ENCODE data around the gene CPEB3. TPM values are rescaled to one million over a fixed set of nuclear protein-coding genes. Genes with fewer than 3 reads are reported as not detected.

The CPEB3 gene
- polyA plus RNA-seq, 6 donors from 2014 or later, result 1.0 to 2.8 (median 2.4) TPM

- H3K9me3 Mint-ChIP-seq, result peaks cover 0 to 9% (median 4%) of the 10 kb centered on the region in 7 donors
- no peaks in the 10 kb centered on the region for H3K27me3 Mint-ChIP-seq
- DNase-seq (no peak), ATAC-seq (ENCODE audit: low read depth in 2 of 2) (no peak)
- peaks cover 17 to 37% of the 10 kb centered on the region in 2 donors for H3K36me3 Mint-ChIP-seq
- H3K27ac Mint-ChIP-seq, result peak overlapping the region in 1 of 6 donors; percentile 51
- H3K4me3 Mint-ChIP-seq, result no peak overlapping the region
- H3K4me1 Mint-ChIP-seq, result peaks cover 0 to 10% (median 0%) of the 10 kb centered on the region in 3 donors
Observed at GRCh38 chr10:92001995-92002394, 288.9 kb downstream of the CPEB3 start.

DNA sequence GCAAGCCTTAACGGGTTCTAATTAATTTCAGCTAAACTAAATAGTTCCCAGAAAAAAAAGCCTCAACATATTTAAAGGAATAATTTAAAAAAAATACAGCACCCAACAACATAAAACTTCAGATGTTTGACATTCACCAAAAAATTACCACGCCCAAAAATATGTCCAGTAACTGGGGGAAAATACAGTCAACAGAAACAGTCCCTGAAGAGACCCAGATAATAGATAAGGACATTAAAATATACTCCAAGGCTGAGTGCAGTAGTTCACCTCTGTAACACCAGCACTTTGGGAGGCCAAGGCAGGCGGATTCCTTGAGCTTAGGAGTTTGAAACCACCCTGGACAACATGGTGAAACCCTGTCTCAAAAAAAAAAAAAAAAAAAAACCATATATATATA, 289.3 kb downstream of the CPEB3 start:
- DNase-seq, result no peak
- Mint-ChIP-seq H3K9me3 (peaks cover 0 to 9% (median 4%) of the 10 kb centered on the region in 7 donors), H3K27me3 (no peaks in the 10 kb centered on the region), H3K4me1 (peaks cover 0 to 10% (median 0%) of the 10 kb centered on the region in 3 donors), H3K36me3 (peaks cover 17 to 40% of the 10 kb centered on the region in 2 donors), H3K4me3 (no peak overlapping the region), H3K27ac (peak overlapping the region in 1 of 6 donors; percentile 33)
- no peak for ATAC-seq (ENCODE audit: low read depth in 2 of 2)

Other genes with a start within 250 kb of the CPEB3 start
- gene MARCHF5, start 89 bp upstream of the CPEB3 start, polyA plus RNA-seq (ENCODE audit: low read depth in 6 of 6), result 10 to 100 TPM; 21.7 to 34.7 (median 29.3) TPM